Stimulated activated CD8-positive, alpha-beta memory T cell treated with anti-CD3 and anti-CD28 coated beads, Interleukin-7, amount 100 ng/mL, for 1 hour (primary cell): ENCODE measurements around the gene PDF.
"Not testable (repeated sequence)": the region's sequence is repeated elsewhere in the genome, so short reads cannot be mapped to it uniquely, and the experiment has no call there.

Experiments used
- DNase-seq, 2 donors: peaks; one replicate each; pipeline ENCODE4 v3.0.0-alpha.2; 2020; ENCODE audit warnings: low read depth in 2 of 2

PDF gene, protein sequence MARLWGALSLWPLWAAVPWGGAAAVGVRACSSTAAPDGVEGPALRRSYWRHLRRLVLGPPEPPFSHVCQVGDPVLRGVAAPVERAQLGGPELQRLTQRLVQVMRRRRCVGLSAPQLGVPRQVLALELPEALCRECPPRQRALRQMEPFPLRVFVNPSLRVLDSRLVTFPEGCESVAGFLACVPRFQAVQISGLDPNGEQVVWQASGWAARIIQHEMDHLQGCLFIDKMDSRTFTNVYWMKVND

GRCh38 chr16:69330286-69331109 is at the start of gene PDF:
Gene PDF (minus strand): TSS chr16:69330588. CDS start chr16:69330570, 18 bp downstream.
- DNase-seq = peak; percentile 70 to 75

- no peak for DNase-seq
Measured at GRCh38 chr16:69378760-69379159, 48.4 kb upstream of the PDF start.

GRCh38 chr16:69378036-69378435 is 47.6 kb upstream of the PDF start:
- no peak for DNase-seq

GRCh38 chr16:69376393-69377059 is 46.1 kb upstream of the PDF start:
- DNase-seq = no peak

- DNase-seq = no peak
Measured at GRCh38 chr16:69373019-69373418, 42.6 kb upstream of the PDF start.

- DNase-seq = no peak
Measured at GRCh38 chr16:69371564-69371963, 41.2 kb upstream of the PDF start.

DNA sequence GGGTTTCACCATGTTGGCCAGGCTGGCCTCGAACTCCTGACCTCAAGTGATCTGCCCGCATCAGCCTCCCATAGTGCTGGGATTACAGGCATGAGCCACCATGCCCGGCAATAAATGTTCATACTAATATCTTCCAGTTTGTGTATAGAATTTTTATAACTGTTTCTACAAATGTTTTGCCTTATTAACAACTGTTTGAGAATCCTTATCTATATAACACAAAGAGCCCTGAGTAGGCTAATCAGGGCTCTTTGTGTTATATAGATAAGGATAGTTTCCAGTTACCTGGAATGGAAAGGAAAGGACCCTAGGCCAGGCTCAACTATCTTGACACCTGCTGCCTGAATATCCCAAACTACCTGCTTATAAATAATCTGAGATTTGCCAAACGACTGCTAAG is 38.5 kb upstream of the PDF start:
- no peak for DNase-seq

DNA sequence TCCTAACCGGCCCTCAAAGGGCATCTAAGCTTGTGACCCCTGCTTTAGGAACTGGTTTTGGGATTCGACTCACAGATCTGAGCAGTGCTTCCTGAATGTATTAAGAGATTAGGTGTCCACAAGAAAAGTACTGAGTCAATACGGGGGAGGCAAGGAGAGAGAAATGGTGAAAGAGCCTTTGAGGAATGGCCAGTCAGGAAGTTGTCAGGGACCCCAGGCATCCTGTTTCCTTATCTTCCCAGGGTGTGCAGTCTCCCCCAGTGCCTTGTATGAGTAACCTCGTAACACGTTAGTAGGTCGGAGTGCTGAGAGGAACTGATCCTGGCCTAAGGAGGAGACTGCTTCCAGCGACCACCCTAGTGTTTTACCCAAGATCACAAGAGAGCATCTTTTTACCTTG is 37.6 kb upstream of the PDF start:
- DNase-seq = no peak

- DNase-seq = no peak
Measured at GRCh38 chr16:69366431-69366830, 36.0 kb upstream of the PDF start.

GRCh38 chr16:69365901-69366300 is 35.5 kb upstream of the PDF start:
- no peak for DNase-seq

DNA sequence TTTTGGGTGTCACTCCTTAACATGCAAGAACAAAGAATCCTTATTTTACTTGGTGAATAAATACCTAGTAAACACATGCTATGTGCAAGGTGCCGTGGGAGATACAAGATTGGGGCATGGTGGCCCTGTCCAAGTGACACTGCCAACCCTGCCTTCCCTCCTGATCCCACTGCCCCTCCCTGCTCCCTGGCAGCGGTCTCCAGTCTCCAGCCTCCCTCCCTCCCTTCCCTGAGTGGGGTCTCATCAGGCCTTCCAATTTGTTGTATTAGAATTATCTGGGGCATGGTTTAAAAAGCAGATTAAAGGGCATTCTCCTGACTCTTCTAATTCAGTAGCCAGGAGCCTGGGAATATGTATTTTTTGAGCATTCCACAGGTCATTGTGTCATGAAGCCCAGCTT is 33.7 kb upstream of the PDF start:
- no peak for DNase-seq

DNA sequence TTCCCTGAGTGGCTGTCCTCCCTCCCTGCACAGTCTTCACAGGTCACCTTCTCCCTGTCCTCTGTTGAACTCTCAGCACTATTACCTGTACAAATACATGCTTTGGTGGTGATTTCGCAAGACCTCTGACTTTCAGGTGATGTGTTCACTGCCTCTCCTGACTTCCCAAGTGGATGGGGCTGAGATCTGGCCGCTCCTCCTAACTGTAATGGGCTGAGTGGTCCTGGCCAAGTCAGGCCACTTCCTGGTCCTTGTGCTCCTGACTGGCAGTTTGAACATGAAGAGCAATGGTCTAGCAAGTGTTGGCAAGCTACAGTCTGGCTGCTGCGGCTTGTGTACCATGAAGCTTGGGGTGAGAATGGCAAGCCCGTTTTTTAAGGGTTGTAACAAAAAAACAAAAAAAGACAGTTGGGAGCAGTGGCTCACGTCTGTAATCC is 32.9 kb upstream of the PDF start:
- no peak for DNase-seq

- DNase-seq = not testable (repeated sequence)
Measured at GRCh38 chr16:69360070-69360469, 29.7 kb upstream of the PDF start.

DNA sequence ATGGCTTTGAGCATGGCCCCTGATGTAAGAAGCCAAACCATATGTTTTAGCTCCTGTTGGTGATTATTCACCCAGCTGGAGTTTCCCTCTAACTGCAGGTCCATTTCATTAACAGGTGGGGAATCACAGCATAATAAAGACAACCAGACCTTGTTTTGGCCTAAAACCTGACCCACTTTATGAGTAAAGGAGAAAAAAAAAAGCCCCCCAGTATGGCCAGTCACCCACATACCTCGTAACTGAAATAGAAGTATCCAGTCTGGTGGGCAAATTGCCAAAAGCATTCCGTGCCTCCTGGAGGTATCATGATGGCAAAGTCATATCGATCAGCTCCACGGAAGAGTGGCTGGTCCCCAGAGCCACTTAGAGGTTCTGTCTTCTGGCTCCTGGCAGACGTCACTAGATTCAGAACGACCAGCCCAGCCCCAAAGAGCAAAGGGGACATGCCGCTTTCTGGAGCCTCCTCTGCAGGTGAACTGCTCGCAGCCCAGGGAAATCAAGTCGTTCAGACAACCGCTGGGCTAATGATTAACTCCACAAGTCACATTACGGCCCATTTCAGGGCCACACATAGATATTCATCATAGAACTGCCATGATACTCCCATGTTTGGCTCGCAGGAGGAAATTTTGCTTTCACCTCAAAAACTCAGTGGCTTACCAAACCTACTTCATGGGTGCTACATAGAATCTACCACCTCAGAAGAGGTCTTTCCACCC is 21.1 kb upstream of the PDF start, which contains the start of gene TMED6:
TMED6 (minus strand) TSS at position 478 of the 719 bp plus-strand sequence; CDS start at position 445, 33 bp downstream.
- no peak for DNase-seq

DNA sequence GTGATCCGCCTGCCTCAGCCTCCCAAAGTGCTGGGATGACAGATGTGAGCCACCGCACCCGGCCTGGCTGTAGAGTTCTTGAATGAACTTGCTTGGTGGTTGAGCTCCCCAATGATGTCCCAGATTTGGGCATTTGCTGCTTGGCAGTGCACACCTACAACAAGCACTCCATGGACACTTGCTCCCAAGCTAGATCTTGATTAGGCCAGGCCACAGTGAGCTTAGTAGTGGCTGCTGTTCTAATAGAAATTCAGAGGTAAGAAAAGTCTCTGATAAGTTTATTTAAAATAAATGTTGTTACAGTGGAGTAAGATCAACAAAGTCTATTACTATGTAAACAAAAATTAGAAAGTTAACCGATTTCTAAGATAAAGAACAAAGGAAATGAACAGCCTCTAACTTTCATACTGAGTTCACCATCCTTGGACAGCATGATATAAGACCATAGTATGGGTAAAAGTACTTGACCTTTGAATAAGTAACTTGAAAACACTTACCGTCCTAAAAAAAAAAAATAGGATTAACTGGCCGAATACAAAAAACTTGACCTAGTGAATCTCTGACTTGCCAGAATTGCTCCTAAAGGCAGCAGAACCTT is 20.2 kb upstream of the PDF start:
- no peak for DNase-seq

DNA sequence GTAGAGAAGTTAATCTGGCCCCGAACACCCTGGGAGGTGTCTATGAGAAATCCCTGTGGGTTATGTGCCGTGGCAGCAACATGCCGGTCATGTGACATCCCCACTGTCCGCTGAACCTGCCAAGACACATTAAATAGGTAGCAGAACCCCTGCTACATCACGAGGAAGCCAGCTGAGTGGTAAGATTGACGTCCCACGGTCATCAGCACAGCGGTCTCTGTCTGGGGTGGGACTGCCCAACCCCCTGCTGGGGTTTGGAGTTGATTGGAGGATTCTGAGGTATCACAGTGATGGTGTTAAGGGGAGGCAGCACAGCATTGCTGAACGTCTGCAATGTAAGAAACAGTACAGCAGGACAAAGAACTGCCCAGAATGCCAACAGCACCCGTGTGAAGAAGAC is 19.1 kb upstream of the PDF start:
- DNase-seq = no peak

GRCh38 chr16:69348222-69348621 is 17.8 kb upstream of the PDF start:
- no peak for DNase-seq

DNA sequence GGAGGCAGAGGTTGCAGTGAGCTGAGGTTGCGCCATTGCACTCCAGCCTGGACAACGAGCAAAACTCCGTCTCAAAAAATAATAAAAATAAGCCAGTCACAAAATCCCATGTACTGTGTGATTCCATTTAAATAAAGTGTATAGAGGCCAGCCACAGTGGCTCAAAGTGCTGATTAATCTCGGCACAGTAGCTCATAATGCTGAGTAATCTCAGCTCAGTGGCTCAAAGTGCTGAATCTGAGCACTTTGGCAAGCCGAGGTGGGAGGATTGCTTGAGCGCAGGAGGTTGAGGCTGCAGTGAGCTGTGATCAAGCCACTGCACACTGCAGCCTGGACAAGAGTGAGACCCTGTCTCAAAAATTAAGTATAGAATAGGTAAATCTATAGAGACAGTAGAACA is 16.3 kb upstream of the PDF start:
- DNase-seq = no peak

GRCh38 chr16:69345923-69346322 is 15.5 kb upstream of the PDF start:
- no peak for DNase-seq

DNA sequence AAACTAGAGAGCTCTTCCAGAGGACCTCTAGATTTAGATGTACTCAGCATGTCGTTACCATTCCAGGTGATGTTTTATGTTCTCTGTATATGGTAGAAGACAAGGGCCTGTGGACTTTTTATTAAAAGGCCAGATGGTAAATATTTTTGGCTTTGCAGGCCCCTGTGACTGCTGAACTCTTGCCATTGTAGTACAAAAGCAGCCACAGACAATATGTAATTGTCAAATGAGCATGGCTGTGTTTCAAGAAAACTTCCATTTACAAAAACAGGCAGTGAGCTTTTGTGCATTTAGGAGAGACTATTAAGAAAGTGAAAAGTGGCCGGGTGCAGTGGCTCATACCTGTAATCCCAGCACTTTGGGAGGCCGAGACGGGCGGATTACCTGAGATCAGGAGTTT is 13.8 kb upstream of the PDF start:
- DNase-seq = no peak

DNA sequence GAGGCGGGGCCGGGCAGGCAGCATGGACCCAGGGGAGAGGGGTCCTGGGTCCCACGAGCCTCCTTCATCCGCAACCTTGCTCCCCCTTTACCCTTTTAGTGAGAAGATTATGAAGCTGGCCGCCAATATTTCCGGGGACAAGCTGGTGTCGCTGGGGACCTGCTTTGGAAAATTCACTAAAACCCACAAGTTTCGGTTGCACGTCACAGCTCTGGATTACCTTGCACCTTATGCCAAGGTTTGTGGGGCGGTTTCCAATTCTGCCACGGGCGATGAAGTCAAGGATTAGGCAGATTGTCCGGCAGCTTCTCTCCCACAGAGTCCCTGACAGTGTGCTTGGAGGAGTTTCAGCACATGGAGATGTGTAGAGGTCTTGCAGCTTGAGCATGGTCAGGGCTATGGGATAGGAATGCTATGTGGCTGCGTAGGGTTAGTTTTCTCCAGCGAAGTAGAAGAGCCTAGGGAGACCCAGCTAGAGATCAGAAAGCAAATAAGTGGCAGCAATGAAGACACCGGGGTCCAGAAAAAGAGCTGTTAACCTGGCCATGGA is 9.8 kb upstream of the PDF start:
- DNase-seq = no peak
